HepG2 (cell line): ENCODE measurements around the gene TRPC4AP. TPM values are rescaled to one million over a fixed set of nuclear protein-coding genes. Genes with fewer than 3 reads are reported as not detected.

ENCODE experiments used
- ATAC-seq: fragments of 200-7000 bp; cut with Tn5 transposase; 3 replicates; pipeline ENCODE4 v1.9.1; 2020; ENCODE audit warnings: mild to moderate bottlenecking, moderate library complexity
- Bru-seq: library from RNA; stranded (reverse); fragments of 400-500 nt; gene quantifications from one replicate; lab custom pipeline; 2021; lab: Mats Ljungman, UMichigan
- BruChase-seq, 2 experiments: library from RNA; stranded (reverse); fragments of 400-500 nt; gene quantifications; one replicate each; lab custom pipeline; 2021; lab: Mats Ljungman, UMichigan
- BruUV-seq: library from RNA; stranded (reverse); fragments of 400-500 nt; replicated peaks from 2 replicates; lab custom pipeline; 2021; lab: Mats Ljungman, UMichigan
- CTCF ChIA-PET: fragments of 300-600 bp; formaldehyde crosslinking; extraction: SDS; loops from one replicate; lab custom pipeline; 2021; ENCODE audit warnings: low total read pairs, inconsistent platforms, low intra/inter-chr PET ratio; lab: Yijun Ruan, JAX
- POLR2A ChIA-PET: fragments of 350-600 bp; sonication (Branson Sonifier 250); formaldehyde crosslinking; loops from one replicate; lab custom pipeline; 2020; ENCODE audit warnings: antibody characterized with exemption, inconsistent platforms; lab: Yijun Ruan, JAX
- DNase-seq: peaks from one replicate; pipeline ENCODE4 v3.0.0-alpha.2; 2015; ENCODE audit warnings: low spot score
- FAIRE-seq: peaks from 3 replicates; lab custom pipeline; 2011; peaks lifted over from hg19 to GRCh38; lab: Jason Lieb, UNC
- H2AFZ ChIP-seq: one replicate; pipeline ENCODE4 v1.6.1; 2011; ENCODE audit warnings: low read length, inconsistent platforms
- H3K27ac ChIP-seq: fragments of 300-600 bp; 3 replicates; pipeline ENCODE4 v1.8.0; 2011; ENCODE audit warnings: mixed run types, mild to moderate bottlenecking, mixed read lengths, low read length, inconsistent platforms; ENCODE audit not compliant: insufficient read depth; ENCODE audit errors: extremely low read length
- H3K27me3 ChIP-seq, 2 experiments: fragments of 200-600 bp in 1 of 2; 2 replicates in 1 of 2; 3 replicates in 1 of 2; pipeline versions ENCODE4 v1.6.0 to v1.8.0; 2011; ENCODE audit warnings: low read length in 2 of 2, mild to moderate bottlenecking in 2 of 2, moderate library complexity in 2 of 2, inconsistent platforms in 1 of 2; ENCODE audit not compliant: insufficient read depth in 2 of 2, control insufficient read depth in 1 of 2
- H3K36me3 ChIP-seq, 2 experiments: fragments of 200-600 bp in 1 of 2; replicated peaks in 1 of 2; 2 replicates in 1 of 2; 3 replicates in 1 of 2; pipeline versions ENCODE4 v1.5.1 to v1.8.0; 2011; ENCODE audit warnings: low read length in 2 of 2, inconsistent platforms in 1 of 2; ENCODE audit not compliant: insufficient read depth in 2 of 2, control insufficient read depth in 1 of 2
- H3K4me1 ChIP-seq: 2 replicates; pipeline ENCODE4 v1.5.1; 2012; ENCODE audit warnings: low read length, inconsistent platforms; ENCODE audit not compliant: insufficient read depth
- H3K4me2 ChIP-seq: 2 replicates; pipeline ENCODE4 v1.6.0; 2011; ENCODE audit warnings: low read depth, low read length, inconsistent platforms
- H3K4me3 ChIP-seq, 3 experiments: fragments of 200-600 bp in 1 of 3; sonication (generic), shearing (Covaris generic) in 1 of 3; replicated peaks in 1 of 3; 2 replicates each; pipeline ENCODE4 v1.5.1; 2011 to 2016; ENCODE audit warnings: low read length in 3 of 3, inconsistent platforms in 2 of 3, low read depth in 2 of 3, mild to moderate bottlenecking in 2 of 3, control low read depth in 1 of 3, mixed read lengths in 1 of 3; ENCODE audit not compliant: insufficient read depth in 1 of 3
- H3K79me2 ChIP-seq: one replicate; pipeline ENCODE4 v1.6.1; 2011; ENCODE audit warnings: low read length, inconsistent platforms; ENCODE audit not compliant: insufficient read depth
- H3K9ac ChIP-seq: 2 replicates; pipeline ENCODE4 v1.6.0; 2011; ENCODE audit warnings: mild to moderate bottlenecking, low read depth, low read length, inconsistent platforms; ENCODE audit not compliant: insufficient read depth
- H3K9me3 ChIP-seq: 2 replicates; pipeline ENCODE4 v1.5.1; 2012; ENCODE audit warnings: mild to moderate bottlenecking, low read length
- H4K20me1 ChIP-seq: 2 replicates; pipeline ENCODE4 v1.6.0; 2011; ENCODE audit warnings: inconsistent platforms, mild to moderate bottlenecking, low read length, moderate library complexity; ENCODE audit not compliant: insufficient read depth
- ATAD3A ChIP-seq: sonication (generic); formaldehyde crosslinking; IDR thresholded peaks from 2 replicates; pipeline ENCODE4 v1.4.0; 2020; ENCODE audit warnings: missing genetic modification reagents
- ETS1 ChIP-seq: sonication (generic); formaldehyde crosslinking; IDR thresholded peaks from 2 replicates; pipeline ENCODE4 v1.4.0; 2020; ENCODE audit warnings: missing genetic modification reagents
- FOXO1 ChIP-seq: sonication (generic); formaldehyde crosslinking; IDR thresholded peaks from 2 replicates; pipeline ENCODE4 v1.4.0; 2020; ENCODE audit warnings: missing genetic modification reagents
- HMG20B ChIP-seq: conservative IDR thresholded peaks from 2 replicates; pipeline ENCODE4 v1.6.1; 2016; ENCODE audit warnings: missing genetic modification reagents, missing compliant biosample characterization
- MED1 ChIP-seq: sonication (generic); formaldehyde crosslinking; IDR thresholded peaks from 2 replicates; pipeline ENCODE4 v1.4.0; 2020; ENCODE audit warnings: missing genetic modification reagents
- NFRKB ChIP-seq: fragments of 450-650 bp; IDR thresholded peaks from 2 replicates; pipeline ENCODE4 v1.6.1; 2017
- PHF20 ChIP-seq: sonication (generic); formaldehyde crosslinking; IDR thresholded peaks from 2 replicates; pipeline ENCODE4 v1.5.0; 2020; ENCODE audit warnings: mild to moderate bottlenecking, missing genetic modification reagents
- ZBTB38 ChIP-seq: sonication (generic); formaldehyde crosslinking; IDR thresholded peaks from 2 replicates; pipeline ENCODE4 v1.5.1; 2020; ENCODE audit warnings: mild to moderate bottlenecking, missing genetic modification reagents
- ZKSCAN5 ChIP-seq: sonication (generic); formaldehyde crosslinking; IDR thresholded peaks from 2 replicates; pipeline ENCODE4 v1.5.1; 2020; ENCODE audit warnings: mild to moderate bottlenecking, missing genetic modification reagents
- ZNF543 ChIP-seq: sonication (generic); formaldehyde crosslinking; IDR thresholded peaks from 2 replicates; pipeline ENCODE4 v1.4.0; 2020; ENCODE audit warnings: mild to moderate bottlenecking, missing genetic modification reagents
- ZNF562 ChIP-seq: sonication (generic); formaldehyde crosslinking; IDR thresholded peaks from 2 replicates; pipeline ENCODE4 v1.8.0; 2022; ENCODE audit warnings: missing genetic modification reagents, borderline replicate concordance
- ZNF577 ChIP-seq: sonication (generic); formaldehyde crosslinking; IDR thresholded peaks from 2 replicates; pipeline ENCODE4 v1.4.0; 2020; ENCODE audit warnings: mild to moderate bottlenecking, low read depth, missing genetic modification reagents, borderline replicate concordance
- ZNF790 ChIP-seq: sonication (generic); formaldehyde crosslinking; IDR thresholded peaks from 2 replicates; pipeline ENCODE4 v1.8.0; 2022; ENCODE audit warnings: missing genetic modification reagents, mild to moderate bottlenecking, borderline replicate concordance
- WGBS: methylation state at CpG from one replicate; pipeline ENCODE4 v1.1.6; 2017; ENCODE audit warnings: low lambda C conversion rate; 5-methylcytosine and 5-hydroxymethylcytosine counted together
- in situ Hi-C: cut with HindIII; loops from 2 replicates; pipeline ENCODE4 v1.10.0; 2017; ENCODE audit warnings: low pct_unique_long_range_greater_than_20kb; ENCODE audit not compliant: extremely low pct_ligation_motif_present
- intact Hi-C: fragments of 100-400 bp; cut with micrococcal nuclease; formaldehyde crosslinking; loops from one replicate; pipeline ENCODE4 v1.10.0; 2022; ENCODE audit not compliant: unreplicated experiment
- long read RNA-seq, 2 experiments: library from RNA in 1 of 2; library from polyadenylated mRNA in 1 of 2; stranded (forward) in 1 of 2; unstranded in 1 of 2; transcript quantifications; one replicate each; pipeline ENCODE4 v2.0.0, GENCODE V29; 2019 to 2022
- polyA minus RNA-seq, 3 experiments: library from RNA; depleted of rRNA, polyadenylated mRNA; stranded (reverse); fragments of >200 nt; gene quantifications; 2 replicates each; pipeline ENCODE4 v1.2.3, GENCODE V29; 2011; ENCODE audit warnings: low replicate concordance in 1 of 3
- polyA plus RNA-seq, 8 experiments: library from polyadenylated mRNA; depleted of rRNA in 3 of 8; stranded (reverse) in 7 of 8; unstranded in 1 of 8; fragments of >200 nt; fragmentation: Illumina TruSeq in 4 of 8; extraction: Trizol in 4 of 8; gene quantifications; 2 replicates each; pipeline versions ENCODE4 v1.2.1 to v1.2.3, GENCODE V29; 2011 to 2016; ENCODE audit warnings: low read depth in 4 of 8, missing spikeins in 1 of 8, mixed read lengths in 1 of 8; ENCODE audit not compliant: insufficient read depth in 1 of 8
- total RNA-seq, 5 experiments: library from RNA; depleted of rRNA; stranded (reverse); fragments of >200 nt; fragmentation: Illumina TruSeq; extraction: Trizol; gene quantifications; 2 replicates each; pipeline ENCODE4 v1.2.3, GENCODE V29; 2016; ENCODE audit warnings: low read depth in 1 of 5

Gene TRPC4AP, protein sequence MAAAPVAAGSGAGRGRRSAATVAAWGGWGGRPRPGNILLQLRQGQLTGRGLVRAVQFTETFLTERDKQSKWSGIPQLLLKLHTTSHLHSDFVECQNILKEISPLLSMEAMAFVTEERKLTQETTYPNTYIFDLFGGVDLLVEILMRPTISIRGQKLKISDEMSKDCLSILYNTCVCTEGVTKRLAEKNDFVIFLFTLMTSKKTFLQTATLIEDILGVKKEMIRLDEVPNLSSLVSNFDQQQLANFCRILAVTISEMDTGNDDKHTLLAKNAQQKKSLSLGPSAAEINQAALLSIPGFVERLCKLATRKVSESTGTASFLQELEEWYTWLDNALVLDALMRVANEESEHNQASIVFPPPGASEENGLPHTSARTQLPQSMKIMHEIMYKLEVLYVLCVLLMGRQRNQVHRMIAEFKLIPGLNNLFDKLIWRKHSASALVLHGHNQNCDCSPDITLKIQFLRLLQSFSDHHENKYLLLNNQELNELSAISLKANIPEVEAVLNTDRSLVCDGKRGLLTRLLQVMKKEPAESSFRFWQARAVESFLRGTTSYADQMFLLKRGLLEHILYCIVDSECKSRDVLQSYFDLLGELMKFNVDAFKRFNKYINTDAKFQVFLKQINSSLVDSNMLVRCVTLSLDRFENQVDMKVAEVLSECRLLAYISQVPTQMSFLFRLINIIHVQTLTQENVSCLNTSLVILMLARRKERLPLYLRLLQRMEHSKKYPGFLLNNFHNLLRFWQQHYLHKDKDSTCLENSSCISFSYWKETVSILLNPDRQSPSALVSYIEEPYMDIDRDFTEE
- 136 and 161 TPM in 2 replicates for total RNA-seq (2016; rRNA removed; fragmentation: Illumina TruSeq; extraction: Trizol)
- 14.0 and 17.1 TPM in 2 replicates for total RNA-seq (2016; cell fraction: cytosol; rRNA removed; fragmentation: Illumina TruSeq; extraction: Trizol; ENCODE audit: low read depth)
- total RNA-seq (2016; cell fraction: insoluble cytoplasmic fraction; rRNA removed; fragmentation: Illumina TruSeq; extraction: Trizol): 135 and 149 TPM in 2 replicates
- 40.4 and 43.8 TPM in 2 replicates for total RNA-seq (2016; cell fraction: membrane; rRNA removed; fragmentation: Illumina TruSeq; extraction: Trizol)
- 93.4 and 104 TPM in 2 replicates for total RNA-seq (2016; cell fraction: nucleus; rRNA removed; fragmentation: Illumina TruSeq; extraction: Trizol)
- polyA plus RNA-seq (2011; rRNA removed): 137 and 161 TPM in 2 replicates
- 124 and 126 TPM in 2 replicates for polyA plus RNA-seq (2011; cell fraction: cytosol; rRNA removed)
- polyA plus RNA-seq (2011; cell fraction: nucleus; rRNA removed): 271 and 292 TPM in 2 replicates
- polyA plus RNA-seq (2012): 99.8 and 102 TPM in 2 replicates
- polyA plus RNA-seq (2016; cell fraction: cytosol; fragmentation: Illumina TruSeq; extraction: Trizol; ENCODE audit: low read depth): 9.6 and 11.2 TPM in 2 replicates
- 107 and 117 TPM in 2 replicates for polyA plus RNA-seq (2016; cell fraction: insoluble cytoplasmic fraction; fragmentation: Illumina TruSeq; extraction: Trizol; ENCODE audit: low read depth)
- polyA plus RNA-seq (2016; cell fraction: membrane; fragmentation: Illumina TruSeq; extraction: Trizol; ENCODE audit: low read depth): 20.1 and 21.8 TPM in 2 replicates
- polyA plus RNA-seq (2016; cell fraction: nucleus; fragmentation: Illumina TruSeq; extraction: Trizol; ENCODE audit: insufficient read depth, low read depth): 123 and 137 TPM in 2 replicates
- 113 and 272 TPM in 2 replicates for polyA minus RNA-seq (2011; rRNA and poly(A)+ RNA removed; ENCODE audit: low replicate concordance)
- 117 and 119 TPM in 2 replicates for polyA minus RNA-seq (2011; cell fraction: cytosol; rRNA and poly(A)+ RNA removed)
- polyA minus RNA-seq (2011; cell fraction: nucleus; rRNA and poly(A)+ RNA removed): 108 and 134 TPM in 2 replicates
- Bru-seq, nascent RNA: percentile 94 among the genes with signal in this experiment
- percentile 86 among the genes with signal in this experiment for BruChase-seq, experiment 1, labeled RNA remaining after a 6-hour chase
- BruChase-seq, experiment 2, labeled RNA remaining after a 2-hour chase: percentile 91 among the genes with signal in this experiment
- long read RNA-seq, experiment 1, transcript TRPC4AP-202 (19 exons, 3,138 nt): minor isoform, 20 of 194 reads
- long read RNA-seq, experiment 1, transcript TRPC4AP-201 (19 exons, 3,226 nt): major isoform, 108 of 194 reads
- long read RNA-seq, experiment 1, partial matches to known transcripts: 32 of 194 reads
- long read RNA-seq, experiment 1, other reads (novel, unspliced or antisense): 34 of 194 reads
- long read RNA-seq, experiment 2, transcript TRPC4AP-202 (19 exons, 3,138 nt): minor isoform, 21 of 384 reads
- long read RNA-seq, experiment 2, transcript TRPC4AP-201 (19 exons, 3,226 nt): major isoform, 139 of 384 reads
- long read RNA-seq, experiment 2, partial matches to known transcripts: 104 of 384 reads
- long read RNA-seq, experiment 2, other reads (novel, unspliced or antisense): 120 of 384 reads

DNA sequence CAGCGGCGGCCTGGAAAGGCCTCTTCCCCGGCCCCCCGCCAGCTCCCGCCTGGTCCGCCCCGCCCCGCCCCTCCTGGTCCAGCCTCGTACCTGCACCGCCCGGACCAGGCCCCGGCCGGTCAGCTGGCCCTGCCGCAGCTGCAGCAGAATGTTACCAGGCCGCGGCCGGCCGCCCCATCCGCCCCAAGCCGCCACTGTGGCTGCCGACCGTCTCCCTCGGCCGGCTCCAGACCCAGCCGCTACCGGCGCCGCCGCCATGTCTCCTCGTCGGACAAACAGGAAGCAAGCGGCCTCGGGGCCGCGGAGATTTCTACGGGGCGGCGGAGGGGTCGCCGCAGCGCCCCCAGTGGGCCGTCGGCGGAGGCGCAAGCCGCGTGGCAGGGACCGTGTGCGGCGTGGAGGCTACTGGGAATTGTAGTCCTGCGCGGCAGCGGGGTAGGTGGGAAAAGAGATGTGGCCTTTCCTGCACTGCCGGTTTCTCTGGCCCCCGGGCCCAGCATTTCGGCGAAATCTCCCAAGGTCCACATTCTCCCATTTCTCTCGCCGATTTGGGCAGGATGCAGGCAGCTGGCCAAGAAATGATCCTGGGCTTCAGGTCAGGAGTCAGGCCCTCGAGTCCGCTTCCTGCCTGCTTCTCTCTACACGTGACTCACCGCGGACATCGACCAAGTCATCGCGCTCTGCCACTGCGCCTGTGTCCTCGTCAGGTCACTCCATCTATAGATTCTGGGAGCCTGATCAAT is at the start of gene TRPC4AP:
Gene TRPC4AP, minus strand, starts transcription at position 284 of the 743 bp plus-strand sequence. Its CDS starts 26 bp downstream, at position 258.
- Histone ChIP-seq H3K4me1 (peaks cover 61% of the 10 kb centered on the region), H3K27me3 (peaks cover 0 to 4% of the 10 kb centered on the region in 2 experiments; a peak in 1 of 5 replicates), H3K9ac (peak within 1 kb of the TSS; percentile 99), H3K36me3 (peaks cover 2 to 4% of the 10 kb centered on the region in 2 experiments; a peak in 4 of 5 replicates), H4K20me1 (peaks cover 27% of the 10 kb centered on the region), H3K4me3 (peak within 1 kb of the TSS; percentile 82 to 99 (median 82)), H3K27ac (peak within 1 kb of the TSS; percentile 82), H3K4me2 (peak within 1 kb of the TSS; percentile 87), H3K9me3 (no peaks in the 10 kb centered on the region), H3K79me2 (peaks cover 47% of the 10 kb centered on the region), H2AFZ (peak within 1 kb of the TSS; percentile 89)
- ChIA-PET POLR2A (interaction anchor here (0.6 to 3.4 kb wide), 19 partner anchors 9 to 862 kb away, joined by 3 to 17 read pairs (median 3); partner anchors contain the start of genes ACSS2, EDEM2, EIF6 and GSS), CTCF (interaction anchor here (1.9 to 5.5 kb wide), 2 partner anchors 115 to 219 kb away, joined by 7 to 58 read pairs; no protein-coding TSS in a partner anchor)
- 2% methylated on average over 49 of the region's 69 CpGs for WGBS
- DNase-seq (peak; percentile 92), FAIRE-seq (no peak), ATAC-seq (peak; percentile 92)
- intact Hi-C loops: loop anchor here (1.0 to 10.0 kb wide), 3 partner anchors 55 to 352 kb away; partner anchors contain the start of genes ACSS2 and EDEM2
- no TSS peak for BruUV-seq
- in situ Hi-C loops: loop anchor here (5.0 kb wide), 1 partner anchor 220 kb away; the partner anchor contains the start of gene GGT7
- TF ChIP-seq MED1 (CRISPR knock-in tag): peak; percentile 79
- TF ChIP-seq ATAD3A (CRISPR knock-in tag): 0 out of 2 replicates have a peak, but pooled peaks have one; percentile 23
- TF ChIP-seq NFRKB: peak; percentile 41; the same call in 1 of the 2 replicates
- peak; percentile 91 for TF ChIP-seq PHF20 (CRISPR knock-in tag)
- TF ChIP-seq ZNF562 (CRISPR knock-in tag): no peak
- peak; percentile 93; the same call in 1 of the 2 replicates for TF ChIP-seq ZNF577 (CRISPR knock-in tag)
- TF ChIP-seq ZBTB38 (CRISPR knock-in tag): peak; percentile 97
- peak; percentile 85; the same call in 1 of the 2 replicates for TF ChIP-seq ETS1 (CRISPR knock-in tag)
- peak; percentile 68; the same call in 1 of the 2 replicates for TF ChIP-seq ZKSCAN5 (CRISPR knock-in tag)
- TF ChIP-seq ZNF790 (CRISPR knock-in tag): no peak; the same call in 1 of the 2 replicates
- TF ChIP-seq FOXO1 (CRISPR knock-in tag): peak; percentile 46; the same call in 1 of the 2 replicates
- no peak for TF ChIP-seq HMG20B (CRISPR knock-in tag)
- TF ChIP-seq ZNF543: peak; percentile 95; the same call in 1 of the 2 replicates
